Liver (tissue), 3 donors: ENCODE results near the gene SLPI.

Experiments used
- EGR1 ChIP-seq, 2 donors: IDR thresholded peaks; 2 replicates each; pipeline ENCODE4 v1.6.1; 2016 to 2018; ENCODE audit warnings: antibody characterized with exemption in 2 of 2, low read depth in 2 of 2
- HNF4A ChIP-seq, 2 donors: conservative IDR thresholded peaks; 2 replicates each; pipeline ENCODE4 v1.6.1; 2016; ENCODE audit warnings: antibody characterized with exemption in 2 of 2, mild to moderate bottlenecking in 2 of 2
- JUND ChIP-seq, 2 donors: IDR thresholded peaks; 2 replicates each; pipeline ENCODE4 v1.6.1; 2016; ENCODE audit warnings: antibody characterized with exemption in 2 of 2
- TAF1 ChIP-seq: conservative IDR thresholded peaks from 2 replicates; pipeline ENCODE4 v1.6.1; 2016; ENCODE audit warnings: antibody characterized with exemption, mild to moderate bottlenecking
- YY1 ChIP-seq: IDR thresholded peaks from 2 replicates; pipeline ENCODE4 v1.6.1; 2016; ENCODE audit warnings: antibody characterized with exemption, mild to moderate bottlenecking
- TF ChIP-seq, protein P1 (sequence below): IDR thresholded peaks from 2 replicates; pipeline ENCODE4 v1.6.1; 2016; ENCODE audit warnings: antibody characterized with exemption
- TF ChIP-seq, protein P2 (sequence below): fragments of 150-350 bp; IDR thresholded peaks from 2 replicates; pipeline ENCODE4 v1.5.1; 2017; ENCODE audit warnings: improper control_type of control experiment, low read depth, low read length; ENCODE audit not compliant: missing input control
- TF ChIP-seq, protein P3 (sequence below): IDR thresholded peaks from 2 replicates; pipeline ENCODE4 v1.6.1; 2016; ENCODE audit warnings: antibody characterized with exemption, mild to moderate bottlenecking
- TF ChIP-seq, protein P4 (sequence below): IDR thresholded peaks from 2 replicates; pipeline ENCODE4 v1.6.1; 2016; ENCODE audit warnings: antibody characterized with exemption
- donor health status: healthy.
- donor health status: healthy.

DNA sequence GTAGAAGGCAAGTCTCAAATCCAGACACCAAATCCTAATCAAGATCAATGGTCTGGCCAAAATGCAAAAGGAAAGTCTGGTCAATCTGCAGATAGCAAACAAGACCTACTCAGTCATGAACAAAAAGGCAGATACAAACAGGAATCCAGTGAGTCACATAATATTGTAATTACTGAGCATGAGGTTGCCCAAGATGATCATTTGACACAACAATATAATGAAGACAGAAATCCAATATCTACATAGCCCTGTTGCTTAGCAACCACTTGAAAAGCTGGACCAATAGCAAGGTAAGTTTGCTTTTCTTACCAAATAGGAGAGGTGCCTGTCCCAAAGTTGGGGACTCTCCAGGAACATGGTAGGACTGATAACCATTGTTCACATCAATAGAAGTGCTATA lies 31.2 kb downstream of the SLPI start:
- TF ChIP-seq, protein P1, sequence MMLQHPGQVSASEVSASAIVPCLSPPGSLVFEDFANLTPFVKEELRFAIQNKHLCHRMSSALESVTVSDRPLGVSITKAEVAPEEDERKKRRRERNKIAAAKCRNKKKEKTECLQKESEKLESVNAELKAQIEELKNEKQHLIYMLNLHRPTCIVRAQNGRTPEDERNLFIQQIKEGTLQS: no peak
- TF ChIP-seq, protein P2, sequence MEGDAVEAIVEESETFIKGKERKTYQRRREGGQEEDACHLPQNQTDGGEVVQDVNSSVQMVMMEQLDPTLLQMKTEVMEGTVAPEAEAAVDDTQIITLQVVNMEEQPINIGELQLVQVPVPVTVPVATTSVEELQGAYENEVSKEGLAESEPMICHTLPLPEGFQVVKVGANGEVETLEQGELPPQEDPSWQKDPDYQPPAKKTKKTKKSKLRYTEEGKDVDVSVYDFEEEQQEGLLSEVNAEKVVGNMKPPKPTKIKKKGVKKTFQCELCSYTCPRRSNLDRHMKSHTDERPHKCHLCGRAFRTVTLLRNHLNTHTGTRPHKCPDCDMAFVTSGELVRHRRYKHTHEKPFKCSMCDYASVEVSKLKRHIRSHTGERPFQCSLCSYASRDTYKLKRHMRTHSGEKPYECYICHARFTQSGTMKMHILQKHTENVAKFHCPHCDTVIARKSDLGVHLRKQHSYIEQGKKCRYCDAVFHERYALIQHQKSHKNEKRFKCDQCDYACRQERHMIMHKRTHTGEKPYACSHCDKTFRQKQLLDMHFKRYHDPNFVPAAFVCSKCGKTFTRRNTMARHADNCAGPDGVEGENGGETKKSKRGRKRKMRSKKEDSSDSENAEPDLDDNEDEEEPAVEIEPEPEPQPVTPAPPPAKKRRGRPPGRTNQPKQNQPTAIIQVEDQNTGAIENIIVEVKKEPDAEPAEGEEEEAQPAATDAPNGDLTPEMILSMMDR: no peak
- TF ChIP-seq YY1 (no peak), EGR1 (IDR thresholded peaks at IDR 0.05; ENCODE audit: low read depth in 2 of 2) (no peak), TAF1 (no peak), JUND (IDR thresholded peaks at IDR 0.05) (no peak), HNF4A (conservative IDR thresholded peaks at IDR 0.05) (no peak)
- TF ChIP-seq, protein P3, sequence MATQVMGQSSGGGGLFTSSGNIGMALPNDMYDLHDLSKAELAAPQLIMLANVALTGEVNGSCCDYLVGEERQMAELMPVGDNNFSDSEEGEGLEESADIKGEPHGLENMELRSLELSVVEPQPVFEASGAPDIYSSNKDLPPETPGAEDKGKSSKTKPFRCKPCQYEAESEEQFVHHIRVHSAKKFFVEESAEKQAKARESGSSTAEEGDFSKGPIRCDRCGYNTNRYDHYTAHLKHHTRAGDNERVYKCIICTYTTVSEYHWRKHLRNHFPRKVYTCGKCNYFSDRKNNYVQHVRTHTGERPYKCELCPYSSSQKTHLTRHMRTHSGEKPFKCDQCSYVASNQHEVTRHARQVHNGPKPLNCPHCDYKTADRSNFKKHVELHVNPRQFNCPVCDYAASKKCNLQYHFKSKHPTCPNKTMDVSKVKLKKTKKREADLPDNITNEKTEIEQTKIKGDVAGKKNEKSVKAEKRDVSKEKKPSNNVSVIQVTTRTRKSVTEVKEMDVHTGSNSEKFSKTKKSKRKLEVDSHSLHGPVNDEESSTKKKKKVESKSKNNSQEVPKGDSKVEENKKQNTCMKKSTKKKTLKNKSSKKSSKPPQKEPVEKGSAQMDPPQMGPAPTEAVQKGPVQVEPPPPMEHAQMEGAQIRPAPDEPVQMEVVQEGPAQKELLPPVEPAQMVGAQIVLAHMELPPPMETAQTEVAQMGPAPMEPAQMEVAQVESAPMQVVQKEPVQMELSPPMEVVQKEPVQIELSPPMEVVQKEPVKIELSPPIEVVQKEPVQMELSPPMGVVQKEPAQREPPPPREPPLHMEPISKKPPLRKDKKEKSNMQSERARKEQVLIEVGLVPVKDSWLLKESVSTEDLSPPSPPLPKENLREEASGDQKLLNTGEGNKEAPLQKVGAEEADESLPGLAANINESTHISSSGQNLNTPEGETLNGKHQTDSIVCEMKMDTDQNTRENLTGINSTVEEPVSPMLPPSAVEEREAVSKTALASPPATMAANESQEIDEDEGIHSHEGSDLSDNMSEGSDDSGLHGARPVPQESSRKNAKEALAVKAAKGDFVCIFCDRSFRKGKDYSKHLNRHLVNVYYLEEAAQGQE: no peak
- TF ChIP-seq, protein P4, sequence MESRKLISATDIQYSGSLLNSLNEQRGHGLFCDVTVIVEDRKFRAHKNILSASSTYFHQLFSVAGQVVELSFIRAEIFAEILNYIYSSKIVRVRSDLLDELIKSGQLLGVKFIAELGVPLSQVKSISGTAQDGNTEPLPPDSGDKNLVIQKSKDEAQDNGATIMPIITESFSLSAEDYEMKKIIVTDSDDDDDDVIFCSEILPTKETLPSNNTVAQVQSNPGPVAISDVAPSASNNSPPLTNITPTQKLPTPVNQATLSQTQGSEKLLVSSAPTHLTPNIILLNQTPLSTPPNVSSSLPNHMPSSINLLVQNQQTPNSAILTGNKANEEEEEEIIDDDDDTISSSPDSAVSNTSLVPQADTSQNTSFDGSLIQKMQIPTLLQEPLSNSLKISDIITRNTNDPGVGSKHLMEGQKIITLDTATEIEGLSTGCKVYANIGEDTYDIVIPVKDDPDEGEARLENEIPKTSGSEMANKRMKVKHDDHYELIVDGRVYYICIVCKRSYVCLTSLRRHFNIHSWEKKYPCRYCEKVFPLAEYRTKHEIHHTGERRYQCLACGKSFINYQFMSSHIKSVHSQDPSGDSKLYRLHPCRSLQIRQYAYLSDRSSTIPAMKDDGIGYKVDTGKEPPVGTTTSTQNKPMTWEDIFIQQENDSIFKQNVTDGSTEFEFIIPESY: no peak
